Ectodermal cell (in vitro differentiated cells): Measurements from ENCODE around the gene NFS1.

Experiments used
- H3K27ac ChIP-seq: 2 replicates; pipeline ENCODE4 v1.7.0; 2013; ENCODE audit warnings: mild to moderate bottlenecking, low read depth, low read length; ENCODE audit not compliant: insufficient read depth, poor library complexity, severe bottlenecking
- H3K27me3 ChIP-seq: 2 replicates; pipeline ENCODE4 v1.7.0; 2013; ENCODE audit warnings: mild to moderate bottlenecking, low read length; ENCODE audit not compliant: insufficient read depth, control insufficient read depth, poor library complexity, severe bottlenecking
- H3K36me3 ChIP-seq: one replicate; pipeline ENCODE4 v1.7.0; 2013; ENCODE audit warnings: low read length; ENCODE audit not compliant: control insufficient read depth, insufficient read depth
- H3K4me1 ChIP-seq: one replicate; pipeline ENCODE4 v1.7.0; 2013; ENCODE audit warnings: low read length; ENCODE audit not compliant: control insufficient read depth, insufficient read depth
- H3K4me3 ChIP-seq: 2 replicates; pipeline ENCODE4 v1.7.0; 2013; ENCODE audit warnings: low read depth, low read length, control low read depth; ENCODE audit not compliant: insufficient read depth
- H3K9me3 ChIP-seq: 2 replicates; pipeline ENCODE4 v1.7.0; 2013; ENCODE audit warnings: mild to moderate bottlenecking, low read length, moderate library complexity; ENCODE audit not compliant: control insufficient read depth
- WGBS, 2 experiments: methylation state at CpG; one replicate each; pipeline ENCODE4 v1.1.7; 2013; ENCODE audit warnings: missing lambda C conversion rate in 2 of 2; 5-methylcytosine and 5-hydroxymethylcytosine counted together

NFS1 gene

DNA sequence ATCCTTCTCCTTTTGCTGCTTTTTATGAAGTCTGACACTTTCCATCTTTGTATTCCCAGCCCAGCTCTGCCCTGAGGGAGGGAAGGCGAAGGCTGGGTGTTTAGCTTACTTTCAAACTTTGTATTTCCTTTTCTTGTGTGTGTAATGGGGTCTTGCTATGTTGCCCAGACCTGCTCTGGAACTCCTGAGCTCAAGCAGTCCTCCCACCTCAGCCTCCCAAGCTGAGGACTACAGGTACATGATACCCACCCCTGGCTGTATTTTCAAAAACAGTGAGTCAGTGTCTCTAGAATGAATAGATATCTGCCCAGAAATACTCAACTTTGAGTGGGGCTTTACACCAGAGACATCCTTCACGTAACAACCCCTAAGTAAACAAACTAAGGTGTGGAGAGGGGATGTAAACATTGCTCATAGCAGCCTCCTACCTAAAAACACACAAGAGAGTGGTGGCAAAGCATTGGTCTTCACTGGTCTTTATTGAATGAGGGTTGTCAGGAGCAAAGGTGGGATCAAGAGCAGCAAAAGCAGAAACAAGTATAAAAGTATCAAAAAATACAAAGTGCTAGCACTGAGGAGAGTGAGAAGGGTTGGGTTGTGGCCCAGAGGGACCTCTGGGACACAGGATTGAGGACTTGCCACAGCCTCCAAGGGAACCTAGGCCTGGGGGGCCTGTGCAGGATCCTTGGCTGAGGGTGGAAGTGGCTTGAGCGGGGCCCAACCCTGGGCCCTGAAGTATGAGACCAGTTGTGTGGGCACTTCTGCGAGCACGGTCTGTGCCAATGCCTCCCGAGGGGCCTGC is 73.4 kb downstream of the NFS1 start:
- H3K36me3 ChIP-seq = peaks cover 43% of the 10 kb centered on the region
- 95 to 97% methylated on average over 6 of the region's 6 CpGs for WGBS, 2 experiments
- no peak overlapping the region for H3K4me3 ChIP-seq
- no peaks in the 10 kb centered on the region for H3K27me3 ChIP-seq
- H3K27ac ChIP-seq = no peak overlapping the region
- no peaks in the 10 kb centered on the region for H3K9me3 ChIP-seq
- H3K4me1 ChIP-seq = no peaks in the 10 kb centered on the region

DNA sequence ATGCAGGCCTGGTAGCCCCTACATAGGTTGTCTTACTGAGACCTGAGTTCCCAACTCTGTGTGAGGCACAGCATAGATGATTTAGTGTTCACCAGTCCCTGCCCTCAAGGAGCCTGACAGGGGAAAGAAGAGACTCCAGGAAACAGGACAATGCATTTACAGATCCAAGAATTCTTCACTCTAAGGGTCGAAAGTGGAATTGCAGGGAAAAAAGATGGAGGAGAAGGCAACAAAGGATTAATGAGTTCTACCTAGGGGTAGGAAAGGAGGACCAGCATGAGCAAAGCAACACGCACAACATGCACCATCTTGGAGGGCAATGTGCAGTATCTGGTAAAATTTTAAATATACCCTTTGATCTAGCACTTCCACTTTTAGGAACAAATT is 77.6 kb downstream of the NFS1 start:
- Histone ChIP-seq H3K27ac (no peak overlapping the region), H3K27me3 (peaks cover 23% of the 10 kb centered on the region), H3K36me3 (peaks cover 15% of the 10 kb centered on the region), H3K4me3 (no peak overlapping the region), H3K4me1 (peaks cover 12% of the 10 kb centered on the region), H3K9me3 (no peaks in the 10 kb centered on the region)
- WGBS, 2 experiments = 78 to 97% methylated on average over 2 of the region's 2 CpGs

DNA sequence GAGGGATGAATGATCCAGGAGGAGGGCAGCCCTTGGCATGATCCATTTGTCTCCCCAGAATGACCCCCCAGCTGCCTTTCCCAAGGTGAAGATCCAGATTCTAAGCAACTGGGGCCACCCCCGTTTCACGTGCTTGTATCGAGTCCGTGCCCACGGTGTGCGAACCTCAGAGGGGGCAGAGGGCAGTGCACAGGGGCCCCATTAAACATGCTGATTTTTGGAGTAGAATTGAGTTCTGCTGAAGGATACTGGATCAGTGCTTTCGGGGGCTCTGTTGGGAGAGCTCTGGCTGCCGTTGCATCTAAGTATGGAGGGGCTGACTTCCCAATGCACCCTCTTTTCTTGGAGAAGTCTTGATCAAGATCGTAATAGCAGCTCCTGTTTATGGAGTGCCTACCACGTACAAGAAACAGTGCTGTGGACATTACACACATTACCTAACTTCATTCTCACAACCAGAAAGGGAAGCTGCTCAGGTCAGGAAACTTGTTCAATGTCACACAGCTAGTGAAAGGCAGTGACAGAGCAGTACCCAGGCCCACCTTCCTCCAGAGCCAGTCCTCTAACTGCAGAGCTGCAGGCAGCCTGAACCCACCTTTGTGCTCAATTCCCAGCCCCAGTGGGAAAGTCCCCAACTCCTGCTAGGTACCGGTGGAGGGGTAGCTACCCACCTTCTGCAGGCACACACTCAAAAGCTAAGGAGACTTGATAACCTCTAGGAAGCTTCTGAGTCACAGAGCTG is 78.2 kb downstream of the NFS1 start:
- 95 to 97% methylated on average over 11 of the region's 11 CpGs for WGBS, 2 experiments
- Histone ChIP-seq H3K27me3 (peaks cover 24% of the 10 kb centered on the region), H3K4me3 (no peak overlapping the region), H3K4me1 (peaks cover 12% of the 10 kb centered on the region), H3K27ac (no peak overlapping the region), H3K36me3 (peaks cover 10% of the 10 kb centered on the region), H3K9me3 (no peaks in the 10 kb centered on the region)

DNA sequence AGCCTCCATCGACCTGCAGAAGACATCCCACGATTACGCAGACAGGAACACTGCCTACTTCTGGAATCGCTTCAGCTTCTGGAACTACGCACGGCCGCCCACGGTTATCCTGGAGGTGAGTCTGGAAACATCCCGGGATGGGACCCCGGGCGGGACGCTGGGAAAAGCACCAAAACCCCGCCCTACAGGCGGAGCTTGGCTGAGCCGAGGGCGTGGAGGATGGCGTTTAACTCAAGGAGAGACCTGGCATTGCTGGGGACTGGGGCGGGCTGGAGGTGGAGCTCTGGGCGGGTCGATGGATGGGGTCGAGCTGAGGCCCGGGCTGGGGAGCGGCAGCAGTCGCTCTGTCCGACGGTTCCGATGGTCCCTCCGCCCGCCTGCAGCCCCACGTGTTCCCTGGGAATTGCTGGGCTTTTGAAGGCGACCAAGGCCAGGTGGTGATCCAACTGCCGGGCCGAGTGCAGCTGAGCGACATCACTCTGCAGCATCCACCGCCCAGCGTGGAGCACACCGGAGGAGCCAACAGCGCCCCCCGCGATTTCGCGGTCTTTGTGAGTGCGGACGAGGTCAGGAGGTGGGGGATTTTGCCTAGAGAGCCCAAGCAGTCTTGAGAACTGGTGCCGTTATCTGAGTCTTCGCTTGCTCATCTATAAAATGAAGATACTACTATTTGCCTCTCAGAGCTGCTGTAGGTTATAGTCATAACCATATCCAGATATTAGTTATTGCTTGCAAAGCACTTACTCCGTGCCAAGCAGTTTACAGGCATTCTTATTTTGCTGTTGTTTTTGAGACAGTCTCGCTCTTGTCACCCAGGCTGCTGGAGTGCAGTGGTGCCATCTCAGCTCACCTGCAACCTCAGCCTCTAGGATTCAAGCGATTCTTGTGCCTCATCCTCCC is 79.7 kb downstream of the NFS1 start:
- Histone ChIP-seq H3K4me3 (peak overlapping the region; percentile 41), H3K27me3 (peaks cover 30% of the 10 kb centered on the region), H3K9me3 (no peaks in the 10 kb centered on the region), H3K36me3 (no peaks in the 10 kb centered on the region), H3K4me1 (peaks cover 12% of the 10 kb centered on the region), H3K27ac (peak overlapping the region; percentile 40)
- WGBS, 2 experiments = 5 to 6% methylated on average over 49 of the region's 49 CpGs

DNA sequence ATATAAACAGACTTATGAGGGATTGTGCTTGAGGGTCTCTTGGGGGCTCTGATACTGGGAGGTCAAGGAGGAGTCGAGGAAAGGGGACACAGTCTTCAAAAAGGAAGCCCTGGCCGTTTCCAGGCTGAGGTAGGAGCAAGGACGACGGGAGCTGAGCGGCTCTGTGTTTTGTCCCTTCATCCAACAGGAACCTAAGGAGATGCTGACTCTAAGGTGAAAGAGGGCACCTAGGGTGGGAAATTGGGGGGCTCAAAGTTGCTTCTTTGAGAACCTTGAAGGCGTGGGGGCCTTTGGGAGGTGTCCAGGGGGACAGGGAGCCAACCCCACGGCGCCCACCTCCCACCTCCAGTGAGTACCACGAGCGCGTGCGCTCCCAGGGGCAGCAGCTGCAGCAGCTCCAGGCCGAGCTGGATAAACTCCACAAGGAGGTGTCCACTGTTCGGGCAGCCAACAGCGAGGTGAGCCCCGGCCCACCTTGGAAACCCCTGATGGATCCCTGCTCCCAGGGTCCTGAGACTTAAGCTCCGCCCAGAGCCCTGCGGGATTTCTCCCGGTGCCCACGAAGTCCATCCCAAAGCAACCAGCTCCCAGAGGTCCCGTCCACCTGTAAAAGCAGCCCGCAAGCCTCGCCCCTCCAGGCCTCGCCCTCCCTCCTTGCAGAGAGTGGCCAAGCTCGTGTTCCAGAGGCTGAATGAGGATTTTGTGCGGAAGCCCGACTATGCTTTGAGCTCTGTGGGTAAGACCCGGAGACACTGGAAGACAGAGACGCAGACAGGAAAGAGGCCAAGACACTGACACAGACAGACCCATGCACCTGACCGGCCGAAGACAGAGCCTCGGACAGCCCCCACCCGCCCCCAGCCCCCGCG is 80.7 kb downstream of the NFS1 start:
- Histone ChIP-seq H3K36me3 (no peaks in the 10 kb centered on the region), H3K4me3 (peak overlapping the region; percentile 41), H3K27me3 (peaks cover 30% of the 10 kb centered on the region), H3K27ac (no peak overlapping the region), H3K9me3 (no peaks in the 10 kb centered on the region), H3K4me1 (peaks cover 12% of the 10 kb centered on the region)
- WGBS, 2 experiments = 25% methylated on average over 35 of the region's 35 CpGs
